HG02870 (cell line): ENCODE measurements around the gene ATP6V0A1.
"Not testable (repeated sequence)": the region's sequence is repeated elsewhere in the genome, so short reads cannot be mapped to it uniquely, and the experiment has no call there.

Experiments used
- ATAC-seq: cut with Tn5 transposase; IDR thresholded peaks from one replicate; pipeline ENCODE4 v1.9.1; 2021; ENCODE audit warnings: mild to moderate bottlenecking, moderate library complexity; ENCODE audit not compliant: unreplicated experiment

The ATP6V0A1 gene

DNA sequence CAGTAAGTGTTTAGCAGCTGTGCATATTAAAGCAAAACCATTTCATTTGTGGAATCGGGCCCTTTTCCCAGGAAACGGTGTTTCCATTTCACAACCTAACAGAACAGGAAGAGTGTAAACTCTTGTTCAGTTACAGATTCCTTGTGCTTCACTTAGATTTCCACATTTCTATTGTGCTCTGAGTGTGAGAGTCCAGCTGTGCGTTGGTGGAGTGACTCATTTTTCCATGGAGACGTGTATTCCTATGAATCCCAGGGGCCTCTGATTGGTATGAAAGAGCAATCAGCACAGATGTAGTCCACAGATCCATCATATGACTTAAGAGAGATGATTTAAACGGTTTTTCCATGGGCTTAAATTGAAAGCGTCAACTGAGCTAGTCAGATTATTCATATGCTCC is 22.3 kb upstream of the ATP6V0A1 start:
- no peak for ATAC-seq

DNA sequence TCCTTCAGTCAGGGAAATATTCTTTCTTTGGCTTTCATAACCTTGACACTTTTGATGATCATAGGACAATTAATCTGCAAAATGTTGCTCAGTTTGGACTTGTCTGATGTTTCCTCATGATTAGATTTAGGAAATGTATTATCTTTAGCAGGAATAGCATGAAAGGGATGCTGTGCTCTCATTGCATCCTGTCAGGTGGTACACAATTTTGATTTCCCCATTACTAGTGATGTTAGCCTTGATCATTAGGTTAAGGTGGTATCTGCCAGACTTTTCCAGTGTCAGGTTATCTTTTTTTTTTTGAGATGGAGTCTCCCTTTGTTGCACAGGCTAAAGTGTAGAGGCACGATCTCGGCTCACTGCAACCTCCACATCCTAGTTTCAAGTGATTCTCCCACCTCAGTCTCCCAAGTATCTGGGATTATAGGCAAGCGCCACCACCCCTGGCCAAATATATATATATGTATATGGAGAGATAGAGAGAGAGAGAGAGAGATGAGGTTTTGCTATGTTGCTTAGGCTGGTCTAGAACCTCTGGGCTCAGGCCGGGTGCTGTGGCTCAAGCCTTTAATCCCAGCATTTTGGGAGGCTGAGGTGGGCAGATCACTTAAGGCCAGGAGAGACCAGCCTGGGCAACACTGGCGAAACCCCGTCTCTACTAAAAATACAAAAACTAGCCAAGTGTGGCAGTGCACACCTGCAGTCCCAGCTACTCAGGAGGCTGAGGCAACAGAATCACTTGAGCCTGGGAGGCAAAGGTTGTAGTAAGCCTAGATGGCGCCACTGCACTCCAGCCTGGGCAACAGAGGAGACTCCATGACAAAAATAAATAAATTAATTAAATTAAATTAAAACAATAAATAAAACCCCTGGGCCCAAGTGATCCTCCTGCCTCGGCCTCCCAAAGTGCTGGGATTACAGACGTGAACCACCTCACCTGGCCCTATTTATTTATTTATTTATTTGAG is 19.8 kb upstream of the ATP6V0A1 start:
- ATAC-seq, result no peak

DNA sequence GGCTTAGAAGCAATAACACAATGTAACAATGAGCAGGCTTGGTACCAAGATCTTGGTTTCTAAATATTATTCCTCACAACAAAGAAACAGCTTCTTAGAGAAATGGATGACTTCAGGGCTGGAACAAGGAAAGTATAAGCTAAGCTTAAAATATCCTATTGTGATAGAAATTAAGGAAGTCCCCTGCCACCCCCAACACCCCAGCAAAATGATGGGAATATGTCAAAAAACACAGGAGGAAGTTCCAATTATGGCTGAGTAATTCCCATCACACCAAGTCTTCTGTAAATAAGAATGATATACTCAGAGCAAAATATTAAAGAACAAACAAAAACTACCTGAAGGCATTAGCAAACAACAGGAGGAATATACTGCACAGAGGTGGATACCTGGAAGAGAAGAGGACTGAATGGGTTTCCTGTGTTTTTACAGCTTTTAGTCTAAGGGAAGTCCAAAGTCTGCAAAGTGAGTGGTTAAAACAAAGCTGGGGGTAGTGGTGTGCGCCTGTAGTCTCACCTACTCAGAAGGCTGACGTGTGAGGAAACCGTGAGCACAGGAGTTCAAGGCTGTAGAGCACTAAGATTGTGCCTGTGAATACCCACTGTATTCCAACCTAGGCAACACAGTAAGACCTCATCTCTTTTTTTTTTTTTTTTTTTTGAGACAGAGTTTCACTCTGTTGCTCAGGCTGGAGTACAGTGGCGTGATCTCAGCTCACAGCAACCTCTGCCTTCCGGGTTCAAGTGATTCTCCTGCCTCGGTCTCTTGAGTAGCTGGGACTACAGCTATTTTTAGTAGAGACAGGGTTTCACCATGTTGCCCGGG is 17.1 kb upstream of the ATP6V0A1 start:
- ATAC-seq, result no peak

DNA sequence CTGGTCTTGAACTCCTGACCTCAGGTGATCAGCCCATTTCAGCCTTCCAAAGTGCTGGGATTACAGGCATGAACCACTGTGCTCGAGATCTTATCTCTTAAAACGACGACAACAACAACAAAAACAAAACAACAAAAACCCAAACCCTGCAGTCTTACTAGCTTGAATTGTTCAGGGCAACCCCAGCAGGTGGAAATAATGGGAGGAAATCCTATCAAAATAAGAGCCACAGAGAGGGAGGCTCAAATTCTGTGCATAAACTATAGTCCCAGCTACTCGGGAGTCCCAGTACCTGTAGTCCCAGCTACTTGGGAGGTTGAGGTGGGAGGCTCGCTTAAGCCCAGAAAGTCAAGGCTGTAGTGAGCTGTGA is 16.5 kb upstream of the ATP6V0A1 start:
- no peak for ATAC-seq

DNA sequence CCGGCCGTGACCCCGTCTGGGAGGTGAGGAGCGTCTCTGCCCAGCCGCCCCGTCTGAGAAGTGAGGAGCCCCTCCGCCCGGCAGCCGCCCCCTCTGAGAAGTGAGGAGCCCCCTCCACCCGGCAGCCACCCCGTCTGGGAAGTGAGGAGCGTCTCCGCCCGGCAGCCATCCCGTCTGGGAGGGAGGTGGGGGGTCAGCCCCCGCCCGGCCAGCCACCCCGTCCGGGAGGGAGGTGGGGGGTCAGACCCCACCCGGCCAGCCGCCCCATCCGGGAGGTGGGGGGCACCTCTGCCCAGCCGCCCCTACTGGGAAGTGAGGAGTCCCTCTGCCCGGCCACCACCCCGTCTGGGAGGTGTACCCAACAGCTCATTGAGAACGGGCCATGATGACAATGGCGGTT is 9.5 kb upstream of the ATP6V0A1 start:
- not testable (repeated sequence) for ATAC-seq

DNA sequence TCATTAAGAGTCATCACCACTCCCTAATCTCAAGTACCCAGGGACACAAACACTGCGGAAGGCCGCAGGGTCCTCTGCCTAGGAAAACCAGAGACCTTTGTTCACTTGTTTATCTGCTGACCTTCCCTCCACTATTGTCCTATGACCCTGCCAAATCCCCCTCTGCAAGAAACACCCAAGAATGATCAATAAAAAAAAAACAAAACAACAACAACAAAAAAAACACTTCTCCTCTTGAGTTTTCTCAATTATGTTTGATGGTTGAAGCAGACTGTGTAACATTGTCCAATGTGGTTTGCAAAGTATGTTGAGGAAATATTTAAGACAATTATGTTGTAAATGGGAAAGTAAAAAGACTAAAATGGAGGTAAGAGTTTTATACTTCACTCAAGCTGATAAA is 8.8 kb upstream of the ATP6V0A1 start:
- not testable (repeated sequence) for ATAC-seq

DNA sequence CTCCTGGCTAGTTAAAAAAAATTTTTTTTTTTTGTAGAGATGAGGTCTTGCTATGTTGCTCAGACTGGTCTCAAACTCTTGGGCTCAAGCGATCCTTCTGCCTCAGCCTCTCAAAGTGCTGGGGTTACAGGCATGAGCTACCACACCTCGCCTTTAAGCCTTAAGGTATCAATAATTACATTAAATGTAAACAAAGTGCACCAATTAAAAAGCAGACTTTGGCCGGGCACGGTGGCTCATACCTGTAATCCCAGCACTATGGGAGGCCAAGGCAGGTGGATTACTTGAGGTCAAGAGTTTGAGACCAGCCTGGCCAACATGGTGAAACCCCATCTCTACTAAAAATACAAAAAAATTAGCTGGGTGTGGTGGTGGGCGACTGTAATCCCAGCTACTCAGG is 7.4 kb upstream of the ATP6V0A1 start:
- ATAC-seq, result not testable (repeated sequence)

DNA sequence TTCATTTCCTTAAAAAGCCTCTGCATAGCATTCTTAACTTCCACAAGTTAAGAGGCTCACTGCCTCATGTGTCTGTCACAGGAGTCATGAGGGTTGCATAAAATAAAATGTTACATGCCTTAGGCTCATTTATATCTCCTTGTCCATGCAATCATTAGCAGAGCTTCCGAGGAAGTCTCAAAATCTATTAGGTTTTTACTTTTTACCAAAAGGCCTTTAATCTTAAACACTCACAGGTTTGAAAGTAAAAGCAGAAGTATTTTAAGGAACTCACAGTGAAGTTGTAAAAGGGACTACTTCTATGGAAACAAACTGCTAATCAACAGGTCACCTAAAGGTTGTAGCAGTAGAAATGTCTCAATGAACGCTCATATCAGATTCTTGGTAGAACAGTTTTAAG is 5.2 kb upstream of the ATP6V0A1 start:
- no peak for ATAC-seq

DNA sequence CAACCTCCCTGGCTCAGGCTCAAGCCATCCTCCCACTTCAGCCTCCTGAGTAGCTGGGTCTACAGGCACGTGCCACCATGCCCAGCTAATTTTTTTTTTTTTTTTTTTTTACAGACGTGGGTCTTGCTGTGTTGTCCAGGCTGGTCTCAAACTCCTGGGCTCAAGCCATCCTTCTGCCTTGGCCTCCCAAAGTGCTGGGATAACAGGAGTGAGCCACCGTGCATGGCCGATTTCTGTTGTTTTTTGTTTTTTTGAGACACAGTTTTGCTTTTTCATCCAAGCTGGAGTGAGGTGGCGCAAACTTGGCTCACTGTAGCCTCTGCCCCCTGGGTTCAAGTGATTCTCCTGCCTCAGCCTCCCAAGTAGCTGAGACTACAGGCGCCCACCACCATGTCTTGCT is 3.7 kb upstream of the ATP6V0A1 start:
- not testable (repeated sequence) for ATAC-seq

DNA sequence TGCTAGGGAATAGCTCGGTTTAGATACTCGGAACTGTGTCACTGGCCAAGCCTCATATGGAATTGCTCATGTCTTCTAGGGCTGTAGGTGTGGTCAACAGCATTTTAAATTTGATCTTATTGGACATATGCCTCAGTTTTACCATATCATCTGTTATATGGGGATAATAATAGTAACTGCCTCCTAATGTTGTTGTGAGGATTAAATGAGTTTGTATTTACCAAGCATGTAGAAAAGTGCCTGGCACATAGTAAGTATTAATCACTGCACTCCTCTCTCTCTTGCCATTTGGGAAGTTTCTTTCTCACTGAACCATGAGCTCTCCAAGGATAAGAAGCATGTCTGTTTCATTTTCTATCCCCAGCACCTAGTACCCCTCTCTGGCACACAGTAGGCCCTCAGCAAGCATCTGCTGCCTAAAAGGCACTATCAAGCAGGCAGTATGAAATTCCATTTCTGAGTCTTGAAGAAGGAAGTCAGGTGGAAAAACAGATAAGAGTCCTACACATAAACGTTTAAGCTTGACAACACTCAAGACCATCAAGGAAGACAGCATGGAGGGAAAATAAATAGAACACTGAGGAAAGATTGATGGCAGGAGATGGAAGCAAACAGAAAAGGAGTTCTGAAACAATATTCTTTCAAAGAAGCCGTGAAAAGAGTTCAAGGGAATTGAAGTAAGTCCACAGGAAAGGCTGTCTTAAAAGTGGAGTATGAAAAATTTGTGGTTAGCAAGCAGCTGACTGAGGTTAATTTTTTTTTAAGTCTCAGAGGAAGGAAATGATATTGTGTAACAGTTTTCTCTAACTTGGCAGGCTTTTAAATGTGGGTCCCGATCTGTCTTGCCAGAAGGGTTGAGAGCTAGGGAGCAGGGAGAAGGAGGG is 2.2 kb upstream of the ATP6V0A1 start:
- ATAC-seq, result no peak

DNA sequence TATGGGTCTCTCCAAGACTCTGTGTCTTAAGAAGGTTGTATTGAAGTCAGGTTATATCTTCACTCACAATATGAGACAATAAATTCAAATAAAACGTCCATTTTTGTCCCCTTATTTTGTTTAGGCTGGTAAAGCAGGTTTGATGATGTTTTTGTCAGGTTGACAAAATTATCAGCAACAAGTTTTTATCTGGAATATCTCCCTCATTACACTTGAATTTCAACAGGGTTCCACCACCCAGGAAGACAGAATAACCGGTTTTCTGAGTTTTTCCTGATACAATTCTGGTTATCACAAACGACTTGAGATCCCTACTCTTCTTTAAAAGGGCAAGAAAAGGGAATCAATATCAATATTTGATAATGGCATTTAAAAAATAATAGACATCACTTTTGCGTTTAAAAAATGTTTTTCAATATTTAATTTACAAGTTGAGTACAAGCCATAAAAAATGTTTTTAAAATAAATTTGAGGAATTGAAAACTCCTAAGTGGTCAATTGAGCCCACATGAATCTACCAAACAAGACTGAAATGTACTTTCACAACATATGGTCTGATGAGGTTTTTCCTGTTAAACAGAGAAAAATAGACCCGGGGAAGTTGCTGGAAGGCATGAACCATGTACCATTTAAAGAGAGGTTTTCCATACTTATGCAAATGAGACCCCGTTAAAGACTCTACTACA is 1.4 kb upstream of the ATP6V0A1 start:
- no peak for ATAC-seq

DNA sequence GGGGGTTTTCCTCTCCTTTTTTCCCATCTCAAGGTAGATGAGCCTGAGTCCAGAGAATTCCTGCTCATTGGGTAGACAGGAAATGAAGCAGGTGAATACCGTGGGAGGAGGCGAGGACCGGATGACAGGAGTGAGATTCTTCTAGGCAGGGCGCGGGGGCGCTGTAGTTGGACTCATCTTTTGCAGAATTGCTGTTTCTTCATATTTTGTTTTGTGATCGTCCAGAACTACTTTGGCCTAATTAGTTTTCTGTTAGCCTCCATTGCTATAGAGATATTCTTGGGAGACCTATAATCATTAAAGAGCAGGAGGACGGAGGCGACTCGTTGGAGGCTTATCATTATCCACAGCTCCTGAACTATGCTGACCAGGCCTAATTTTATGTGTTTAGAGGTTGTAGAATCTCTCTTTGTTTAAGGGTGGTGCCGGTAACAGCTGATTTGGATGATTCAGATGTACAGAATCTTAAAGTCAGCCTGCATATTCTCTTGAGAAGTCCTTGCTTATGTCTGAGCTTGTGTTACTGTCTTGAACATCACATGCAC is 650 bp downstream of the ATP6V0A1 start:
- no peak for ATAC-seq

DNA sequence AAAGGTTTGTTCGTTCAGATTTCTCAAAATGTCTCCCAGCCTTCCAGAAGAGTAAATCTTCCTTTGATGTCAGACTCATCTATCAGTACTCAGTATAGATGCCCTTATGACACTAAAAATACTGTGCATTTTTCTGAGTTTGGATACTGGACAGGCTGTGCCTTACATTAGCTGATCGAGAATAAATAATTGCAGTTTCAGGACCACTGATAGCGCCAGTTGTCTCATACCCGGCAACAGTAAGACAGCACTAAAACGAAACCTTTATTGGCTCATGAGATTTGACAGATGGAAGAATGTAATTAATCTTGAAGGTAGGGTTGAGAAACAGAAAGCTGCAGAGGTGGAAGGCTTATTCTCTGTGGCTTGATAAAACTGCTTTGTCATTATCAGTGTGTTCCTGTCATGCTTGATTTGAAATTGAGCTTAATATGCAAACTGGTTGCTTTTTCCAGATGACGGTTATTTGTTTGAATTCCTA is 1.2 kb downstream of the ATP6V0A1 start:
- no peak for ATAC-seq

DNA sequence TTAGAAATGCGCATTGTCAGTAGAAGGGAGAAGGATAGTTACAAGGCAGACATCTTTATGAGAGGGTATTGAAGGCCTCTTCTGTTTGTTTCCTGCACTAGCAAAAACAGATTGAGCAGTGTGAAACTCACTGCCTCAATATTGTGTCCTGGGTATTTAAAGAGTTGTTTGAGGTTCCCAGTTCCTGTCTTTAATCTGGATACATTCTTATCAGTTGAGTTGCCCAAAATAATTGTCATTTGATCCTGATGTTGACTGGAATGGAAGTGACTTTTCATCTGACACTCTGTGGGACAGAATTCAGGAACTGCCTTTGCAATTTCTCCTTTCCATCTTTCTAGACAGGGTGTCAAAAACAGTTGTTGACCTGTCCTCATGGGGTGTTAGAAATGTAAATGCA is 1.7 kb downstream of the ATP6V0A1 start:
- no peak for ATAC-seq

DNA sequence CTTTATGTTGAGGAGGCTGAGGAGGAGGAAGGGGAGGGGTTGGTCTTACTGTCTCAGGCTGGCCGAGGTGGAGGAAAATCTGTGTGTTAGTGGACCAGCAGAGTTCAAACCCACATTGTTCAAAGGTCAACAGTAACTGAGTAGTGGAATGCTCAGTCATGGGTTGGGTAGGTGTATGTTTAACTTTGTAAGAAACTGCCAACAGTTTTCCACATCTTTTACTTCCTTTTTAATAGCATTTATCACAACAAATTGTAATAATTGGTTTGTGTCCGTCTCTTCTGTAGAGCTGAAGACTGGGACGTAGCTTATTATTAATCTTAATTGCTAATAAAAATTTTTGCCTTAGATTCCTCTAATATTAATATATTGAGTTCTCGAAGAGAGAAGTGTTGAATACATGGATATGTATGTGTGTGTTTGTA is 5.3 kb downstream of the ATP6V0A1 start:
- no peak for ATAC-seq

DNA sequence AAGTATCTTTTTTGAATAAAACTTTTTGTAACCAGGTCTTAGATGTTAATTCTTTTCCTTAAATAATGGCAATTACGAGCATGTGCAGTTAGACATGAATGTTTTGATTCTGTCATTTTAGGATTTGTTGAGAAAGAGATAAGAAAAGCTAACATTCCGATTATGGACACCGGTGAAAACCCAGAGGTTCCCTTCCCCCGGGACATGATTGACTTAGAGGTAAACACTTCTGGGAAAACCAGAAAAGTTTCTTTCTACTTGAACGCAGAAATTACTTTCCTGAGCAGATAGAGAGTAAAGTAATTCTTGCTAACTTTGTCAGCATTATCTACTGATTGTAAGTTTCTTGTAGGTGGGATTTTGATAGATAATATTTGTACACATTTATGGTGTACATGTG is 9.2 kb downstream of the ATP6V0A1 start:
- ATAC-seq, result no peak

DNA sequence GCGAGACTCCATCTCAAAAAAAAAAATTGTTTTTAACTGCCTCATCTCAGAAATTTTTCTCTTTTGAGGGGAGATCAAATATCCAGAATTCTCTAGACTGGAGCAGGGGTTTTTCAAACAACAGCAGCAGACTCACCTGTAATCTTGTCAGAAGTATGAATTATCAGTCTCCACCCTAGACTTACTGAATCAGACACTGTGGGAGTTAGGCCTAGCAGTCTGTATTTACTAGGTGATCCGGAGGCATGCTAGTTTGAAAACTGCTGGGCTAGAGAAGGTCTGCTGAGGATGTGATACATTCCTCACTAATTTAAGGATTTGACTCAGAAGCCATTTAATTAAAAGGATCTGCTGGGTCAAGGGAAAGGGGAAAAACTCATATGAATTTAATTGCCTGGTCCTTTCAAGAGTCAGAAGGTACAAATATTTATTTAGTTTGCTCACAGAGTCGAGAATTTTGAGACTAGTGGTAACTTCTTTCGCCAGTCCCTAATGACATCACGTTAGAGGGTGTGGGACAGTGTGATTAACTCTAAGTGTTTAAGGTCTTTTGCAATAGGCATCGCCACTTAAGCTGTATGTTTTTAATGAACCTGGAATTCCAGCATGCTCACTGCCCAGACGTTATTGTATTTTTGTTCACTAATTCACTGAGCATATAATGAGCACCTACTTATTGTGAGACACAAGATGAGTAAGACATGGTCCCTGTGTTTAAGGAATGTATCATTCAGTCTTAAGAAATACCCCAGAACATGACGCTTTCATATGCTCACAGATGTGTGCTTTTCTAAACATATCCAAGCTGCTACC is 14.2 kb downstream of the ATP6V0A1 start:
- ATAC-seq, result no peak

DNA sequence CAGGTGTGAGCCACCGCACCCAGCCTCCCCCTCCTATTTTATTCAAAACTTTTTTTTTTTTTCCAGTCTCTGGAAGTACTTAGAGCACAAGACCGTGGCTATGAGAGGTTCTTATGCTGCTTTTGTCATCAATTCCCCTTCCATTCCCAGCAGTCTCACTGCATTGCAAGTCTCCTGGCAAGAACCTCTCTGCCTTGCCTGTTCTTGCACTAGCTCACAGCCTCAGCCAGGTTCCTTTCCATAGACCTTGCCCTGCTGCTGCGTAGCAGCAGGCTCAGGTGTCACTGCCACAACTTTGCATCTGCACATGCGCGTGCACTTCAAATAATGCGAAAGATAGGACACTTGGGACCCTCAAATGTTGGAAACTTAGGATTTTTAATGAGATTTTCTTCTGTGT is 15.6 kb downstream of the ATP6V0A1 start:
- no peak for ATAC-seq

DNA sequence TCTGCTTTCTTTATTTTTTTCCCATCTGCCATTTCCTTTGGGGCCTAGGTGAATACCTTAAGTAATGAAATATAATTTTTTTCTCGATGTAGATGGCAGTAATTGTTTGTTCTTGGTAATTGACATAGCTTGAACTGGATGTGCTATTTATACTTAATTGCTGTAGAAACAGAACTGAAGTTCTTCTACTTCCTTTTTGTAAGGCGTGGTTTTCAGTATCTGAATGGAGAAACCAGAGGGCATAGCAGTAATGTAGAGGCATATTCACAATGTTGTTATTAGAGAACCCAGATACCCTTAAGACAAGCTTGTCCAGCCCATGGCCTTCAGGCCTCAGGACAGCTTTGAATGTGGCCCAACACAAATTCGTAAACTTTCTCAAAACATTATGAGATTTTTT is 16.4 kb downstream of the ATP6V0A1 start:
- ATAC-seq, result no peak
